GM23338 (cell line): ENCODE data around the gene CCAR1.
"Not testable (repeated sequence)": the region's sequence is repeated elsewhere in the genome, so short reads cannot be mapped to it uniquely, and the experiment has no call there.

Experiments used
- CREB1 ChIP-seq: fragments of 250-450 bp; sonication (Bioruptor Pico); IDR thresholded peaks from 2 replicates; pipeline ENCODE4 v1.5.0; 2020; ENCODE audit warnings: low read depth, mild to moderate bottlenecking, moderate library complexity
- EZH2 ChIP-seq: fragments of 200-600 bp; sonication (generic); IDR thresholded peaks from one replicate; pipeline ENCODE4 v1.8.0; 2017; ENCODE audit warnings: antibody characterized with exemption, mild to moderate bottlenecking, low read depth; ENCODE audit not compliant: unreplicated experiment
- EZH2phosphoT487 ChIP-seq: fragments of 200-600 bp; sonication (generic); IDR thresholded peaks from one replicate; pipeline ENCODE4 v1.8.1; 2018; ENCODE audit warnings: antibody characterized with exemption; ENCODE audit not compliant: unreplicated experiment
- NANOG ChIP-seq: IDR thresholded peaks from 2 replicates; pipeline ENCODE4 v1.6.1; 2016; ENCODE audit warnings: antibody characterized with exemption, borderline replicate concordance
- POLR2AphosphoS5 ChIP-seq: IDR thresholded peaks from 2 replicates; pipeline ENCODE4 v1.6.1; 2016; ENCODE audit warnings: antibody characterized with exemption, low read depth
- STAT1 ChIP-seq: IDR thresholded peaks from one replicate; pipeline ENCODE4 v1.6.1; 2016; ENCODE audit warnings: antibody characterized with exemption; ENCODE audit not compliant: unreplicated experiment
- TF ChIP-seq, protein P1 (sequence below), 2 experiments: fragments of 200-600 bp in 1 of 2; sonication (generic) in 1 of 2; conservative IDR thresholded peaks; 2 replicates each; pipeline versions ENCODE4 v1.5.1 to v1.6.1; 2016 to 2017; ENCODE audit warnings: antibody characterized with exemption in 2 of 2, low read depth in 2 of 2, mild to moderate bottlenecking in 2 of 2, moderate library complexity in 1 of 2
- TF ChIP-seq, protein P2 (sequence below): IDR thresholded peaks from one replicate; pipeline ENCODE4 v1.6.1; 2018; ENCODE audit warnings: antibody characterized with exemption; ENCODE audit not compliant: unreplicated experiment
- TF ChIP-seq, protein P3 (sequence below): fragments of 250-450 bp; sonication (Bioruptor Pico); IDR thresholded peaks from 2 replicates; pipeline ENCODE4 v1.5.0; 2020; ENCODE audit warnings: mild to moderate bottlenecking, moderate library complexity
- TF ChIP-seq, protein P4 (sequence below): IDR thresholded peaks from 2 replicates; pipeline ENCODE4 v1.6.1; 2016; ENCODE audit warnings: antibody characterized with exemption

DNA sequence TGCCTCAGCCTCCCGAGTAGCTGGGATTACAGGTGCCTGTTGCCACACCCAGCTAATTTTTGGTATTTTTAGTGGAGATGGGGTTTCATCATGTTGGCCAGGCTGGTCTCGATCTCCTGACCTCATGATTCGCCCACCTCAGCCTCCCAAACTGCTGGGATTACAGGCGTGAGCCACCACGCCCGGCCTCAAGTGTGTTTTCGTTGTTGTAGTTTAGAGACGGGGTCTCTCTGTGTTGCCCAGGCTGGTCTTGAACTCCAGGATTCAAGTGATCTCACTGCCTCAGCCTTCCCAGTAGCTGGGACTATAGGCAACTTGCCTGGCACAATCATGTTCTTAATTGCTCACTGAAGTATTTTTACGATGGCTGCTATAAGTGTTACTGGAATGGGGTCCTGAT, 89.8 kb downstream of the CCAR1 start:
- TF ChIP-seq, protein P1, sequence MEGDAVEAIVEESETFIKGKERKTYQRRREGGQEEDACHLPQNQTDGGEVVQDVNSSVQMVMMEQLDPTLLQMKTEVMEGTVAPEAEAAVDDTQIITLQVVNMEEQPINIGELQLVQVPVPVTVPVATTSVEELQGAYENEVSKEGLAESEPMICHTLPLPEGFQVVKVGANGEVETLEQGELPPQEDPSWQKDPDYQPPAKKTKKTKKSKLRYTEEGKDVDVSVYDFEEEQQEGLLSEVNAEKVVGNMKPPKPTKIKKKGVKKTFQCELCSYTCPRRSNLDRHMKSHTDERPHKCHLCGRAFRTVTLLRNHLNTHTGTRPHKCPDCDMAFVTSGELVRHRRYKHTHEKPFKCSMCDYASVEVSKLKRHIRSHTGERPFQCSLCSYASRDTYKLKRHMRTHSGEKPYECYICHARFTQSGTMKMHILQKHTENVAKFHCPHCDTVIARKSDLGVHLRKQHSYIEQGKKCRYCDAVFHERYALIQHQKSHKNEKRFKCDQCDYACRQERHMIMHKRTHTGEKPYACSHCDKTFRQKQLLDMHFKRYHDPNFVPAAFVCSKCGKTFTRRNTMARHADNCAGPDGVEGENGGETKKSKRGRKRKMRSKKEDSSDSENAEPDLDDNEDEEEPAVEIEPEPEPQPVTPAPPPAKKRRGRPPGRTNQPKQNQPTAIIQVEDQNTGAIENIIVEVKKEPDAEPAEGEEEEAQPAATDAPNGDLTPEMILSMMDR (conservative IDR thresholded peaks at IDR 0.05; ENCODE audit: low read depth in 2 of 2) = not testable (repeated sequence)
- TF ChIP-seq, protein P2, sequence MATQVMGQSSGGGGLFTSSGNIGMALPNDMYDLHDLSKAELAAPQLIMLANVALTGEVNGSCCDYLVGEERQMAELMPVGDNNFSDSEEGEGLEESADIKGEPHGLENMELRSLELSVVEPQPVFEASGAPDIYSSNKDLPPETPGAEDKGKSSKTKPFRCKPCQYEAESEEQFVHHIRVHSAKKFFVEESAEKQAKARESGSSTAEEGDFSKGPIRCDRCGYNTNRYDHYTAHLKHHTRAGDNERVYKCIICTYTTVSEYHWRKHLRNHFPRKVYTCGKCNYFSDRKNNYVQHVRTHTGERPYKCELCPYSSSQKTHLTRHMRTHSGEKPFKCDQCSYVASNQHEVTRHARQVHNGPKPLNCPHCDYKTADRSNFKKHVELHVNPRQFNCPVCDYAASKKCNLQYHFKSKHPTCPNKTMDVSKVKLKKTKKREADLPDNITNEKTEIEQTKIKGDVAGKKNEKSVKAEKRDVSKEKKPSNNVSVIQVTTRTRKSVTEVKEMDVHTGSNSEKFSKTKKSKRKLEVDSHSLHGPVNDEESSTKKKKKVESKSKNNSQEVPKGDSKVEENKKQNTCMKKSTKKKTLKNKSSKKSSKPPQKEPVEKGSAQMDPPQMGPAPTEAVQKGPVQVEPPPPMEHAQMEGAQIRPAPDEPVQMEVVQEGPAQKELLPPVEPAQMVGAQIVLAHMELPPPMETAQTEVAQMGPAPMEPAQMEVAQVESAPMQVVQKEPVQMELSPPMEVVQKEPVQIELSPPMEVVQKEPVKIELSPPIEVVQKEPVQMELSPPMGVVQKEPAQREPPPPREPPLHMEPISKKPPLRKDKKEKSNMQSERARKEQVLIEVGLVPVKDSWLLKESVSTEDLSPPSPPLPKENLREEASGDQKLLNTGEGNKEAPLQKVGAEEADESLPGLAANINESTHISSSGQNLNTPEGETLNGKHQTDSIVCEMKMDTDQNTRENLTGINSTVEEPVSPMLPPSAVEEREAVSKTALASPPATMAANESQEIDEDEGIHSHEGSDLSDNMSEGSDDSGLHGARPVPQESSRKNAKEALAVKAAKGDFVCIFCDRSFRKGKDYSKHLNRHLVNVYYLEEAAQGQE = not testable (repeated sequence)
- TF ChIP-seq STAT1; EZH2; EZH2phosphoT487; POLR2AphosphoS5; NANOG; CREB1 (CRISPR knock-in tag): not testable (repeated sequence)
- TF ChIP-seq, protein P3, sequence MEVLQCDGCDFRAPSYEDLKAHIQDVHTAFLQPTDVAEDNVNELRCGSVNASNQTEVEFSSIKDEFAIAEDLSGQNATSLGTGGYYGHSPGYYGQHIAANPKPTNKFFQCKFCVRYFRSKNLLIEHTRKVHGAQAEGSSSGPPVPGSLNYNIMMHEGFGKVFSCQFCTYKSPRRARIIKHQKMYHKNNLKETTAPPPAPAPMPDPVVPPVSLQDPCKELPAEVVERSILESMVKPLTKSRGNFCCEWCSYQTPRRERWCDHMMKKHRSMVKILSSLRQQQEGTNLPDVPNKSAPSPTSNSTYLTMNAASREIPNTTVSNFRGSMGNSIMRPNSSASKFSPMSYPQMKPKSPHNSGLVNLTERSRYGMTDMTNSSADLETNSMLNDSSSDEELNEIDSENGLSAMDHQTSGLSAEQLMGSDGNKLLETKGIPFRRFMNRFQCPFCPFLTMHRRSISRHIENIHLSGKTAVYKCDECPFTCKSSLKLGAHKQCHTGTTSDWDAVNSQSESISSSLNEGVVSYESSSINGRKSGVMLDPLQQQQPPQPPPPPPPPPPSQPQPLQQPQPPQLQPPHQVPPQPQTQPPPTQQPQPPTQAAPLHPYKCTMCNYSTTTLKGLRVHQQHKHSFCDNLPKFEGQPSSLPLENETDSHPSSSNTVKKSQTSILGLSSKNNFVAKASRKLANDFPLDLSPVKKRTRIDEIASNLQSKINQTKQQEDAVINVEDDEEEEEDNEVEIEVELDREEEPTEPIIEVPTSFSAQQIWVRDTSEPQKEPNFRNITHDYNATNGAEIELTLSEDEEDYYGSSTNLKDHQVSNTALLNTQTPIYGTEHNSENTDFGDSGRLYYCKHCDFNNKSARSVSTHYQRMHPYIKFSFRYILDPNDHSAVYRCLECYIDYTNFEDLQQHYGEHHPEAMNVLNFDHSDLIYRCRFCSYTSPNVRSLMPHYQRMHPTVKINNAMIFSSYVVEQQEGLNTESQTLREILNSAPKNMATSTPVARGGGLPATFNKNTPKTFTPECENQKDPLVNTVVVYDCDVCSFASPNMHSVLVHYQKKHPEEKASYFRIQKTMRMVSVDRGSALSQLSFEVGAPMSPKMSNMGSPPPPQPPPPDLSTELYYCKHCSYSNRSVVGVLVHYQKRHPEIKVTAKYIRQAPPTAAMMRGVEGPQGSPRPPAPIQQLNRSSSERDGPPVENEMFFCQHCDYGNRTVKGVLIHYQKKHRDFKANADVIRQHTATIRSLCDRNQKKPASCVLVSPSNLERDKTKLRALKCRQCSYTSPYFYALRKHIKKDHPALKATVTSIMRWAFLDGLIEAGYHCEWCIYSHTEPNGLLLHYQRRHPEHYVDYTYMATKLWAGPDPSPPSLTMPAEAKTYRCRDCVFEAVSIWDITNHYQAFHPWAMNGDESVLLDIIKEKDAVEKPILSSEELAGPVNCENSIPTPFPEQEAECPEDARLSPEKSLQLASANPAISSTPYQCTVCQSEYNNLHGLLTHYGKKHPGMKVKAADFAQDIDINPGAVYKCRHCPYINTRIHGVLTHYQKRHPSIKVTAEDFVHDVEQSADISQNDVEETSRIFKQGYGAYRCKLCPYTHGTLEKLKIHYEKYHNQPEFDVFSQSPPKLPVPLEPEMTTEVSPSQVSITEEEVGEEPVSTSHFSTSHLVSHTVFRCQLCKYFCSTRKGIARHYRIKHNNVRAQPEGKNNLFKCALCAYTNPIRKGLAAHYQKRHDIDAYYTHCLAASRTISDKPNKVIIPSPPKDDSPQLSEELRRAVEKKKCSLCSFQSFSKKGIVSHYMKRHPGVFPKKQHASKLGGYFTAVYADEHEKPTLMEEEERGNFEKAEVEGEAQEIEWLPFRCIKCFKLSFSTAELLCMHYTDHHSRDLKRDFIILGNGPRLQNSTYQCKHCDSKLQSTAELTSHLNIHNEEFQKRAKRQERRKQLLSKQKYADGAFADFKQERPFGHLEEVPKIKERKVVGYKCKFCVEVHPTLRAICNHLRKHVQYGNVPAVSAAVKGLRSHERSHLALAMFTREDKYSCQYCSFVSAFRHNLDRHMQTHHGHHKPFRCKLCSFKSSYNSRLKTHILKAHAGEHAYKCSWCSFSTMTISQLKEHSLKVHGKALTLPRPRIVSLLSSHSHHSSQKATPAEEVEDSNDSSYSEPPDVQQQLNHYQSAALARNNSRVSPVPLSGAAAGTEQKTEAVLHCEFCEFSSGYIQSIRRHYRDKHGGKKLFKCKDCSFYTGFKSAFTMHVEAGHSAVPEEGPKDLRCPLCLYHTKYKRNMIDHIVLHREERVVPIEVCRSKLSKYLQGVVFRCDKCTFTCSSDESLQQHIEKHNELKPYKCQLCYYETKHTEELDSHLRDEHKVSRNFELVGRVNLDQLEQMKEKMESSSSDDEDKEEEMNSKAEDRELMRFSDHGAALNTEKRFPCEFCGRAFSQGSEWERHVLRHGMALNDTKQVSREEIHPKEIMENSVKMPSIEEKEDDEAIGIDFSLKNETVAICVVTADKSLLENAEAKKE = not testable (repeated sequence)
- TF ChIP-seq, protein P4, sequence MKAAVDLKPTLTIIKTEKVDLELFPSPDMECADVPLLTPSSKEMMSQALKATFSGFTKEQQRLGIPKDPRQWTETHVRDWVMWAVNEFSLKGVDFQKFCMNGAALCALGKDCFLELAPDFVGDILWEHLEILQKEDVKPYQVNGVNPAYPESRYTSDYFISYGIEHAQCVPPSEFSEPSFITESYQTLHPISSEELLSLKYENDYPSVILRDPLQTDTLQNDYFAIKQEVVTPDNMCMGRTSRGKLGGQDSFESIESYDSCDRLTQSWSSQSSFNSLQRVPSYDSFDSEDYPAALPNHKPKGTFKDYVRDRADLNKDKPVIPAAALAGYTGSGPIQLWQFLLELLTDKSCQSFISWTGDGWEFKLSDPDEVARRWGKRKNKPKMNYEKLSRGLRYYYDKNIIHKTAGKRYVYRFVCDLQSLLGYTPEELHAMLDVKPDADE = not testable (repeated sequence)
